Subcutaneous adipose tissue (tissue), 4 donors: ENCODE results near the gene RSBN1. TPM values are rescaled to one million over a fixed set of nuclear protein-coding genes. Genes with fewer than 3 reads are reported as not detected.

Source experiments
- total RNA-seq, 4 donors: library from RNA; depleted of rRNA; stranded (reverse); fragments of >200 nt; gene quantifications; one replicate each; pipeline ENCODE4 v1.1.0, GENCODE V29; 2016
- TF ChIP-seq, protein P1 (sequence below): fragments of 450-650 bp; IDR thresholded peaks from one replicate; pipeline ENCODE4 v1.5.1; 2016; ENCODE audit warnings: low read depth, mild to moderate bottlenecking, control low read depth, antibody characterized with exemption, moderate library complexity

RSBN1 gene
- total RNA-seq, 4 donors from 2014 or later, result 19.8 to 29.3 (median 21.4) TPM

DNA sequence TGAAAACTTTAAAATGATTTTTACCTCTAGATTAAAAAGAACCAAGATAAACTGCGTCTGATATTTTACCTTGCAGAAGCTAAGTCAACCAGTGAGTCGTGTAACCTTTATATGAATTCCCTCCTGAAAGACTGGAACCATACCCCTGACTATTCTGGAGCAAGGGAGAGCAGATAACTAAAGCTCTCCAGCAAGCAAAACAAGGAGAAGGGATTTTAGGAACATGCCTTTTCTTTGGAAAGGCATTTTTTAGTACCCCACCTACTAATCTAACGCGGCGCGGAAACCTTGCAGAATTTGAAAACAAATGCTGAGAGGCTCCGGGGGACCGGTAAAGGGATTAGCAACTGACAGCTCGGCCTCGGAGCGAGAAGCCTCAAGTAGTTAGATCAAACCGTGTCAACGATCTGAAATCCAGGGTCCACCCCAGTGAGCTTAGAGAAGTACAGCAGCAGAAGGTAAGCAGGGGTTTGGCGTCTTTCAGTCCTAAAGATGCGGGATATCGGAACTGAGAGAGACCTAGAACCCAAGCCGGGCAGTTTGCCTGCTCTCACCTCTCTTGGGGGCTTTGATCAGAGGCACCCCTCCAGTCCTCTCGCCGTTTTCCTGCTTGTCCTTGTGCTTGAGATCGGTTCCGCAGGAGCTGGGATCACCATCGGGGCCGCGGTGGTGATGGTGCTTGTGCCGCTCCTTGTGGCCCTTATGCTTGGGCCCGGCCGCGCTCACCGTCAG is 954 bp downstream of the RSBN1 start:
- TF ChIP-seq, protein P1, sequence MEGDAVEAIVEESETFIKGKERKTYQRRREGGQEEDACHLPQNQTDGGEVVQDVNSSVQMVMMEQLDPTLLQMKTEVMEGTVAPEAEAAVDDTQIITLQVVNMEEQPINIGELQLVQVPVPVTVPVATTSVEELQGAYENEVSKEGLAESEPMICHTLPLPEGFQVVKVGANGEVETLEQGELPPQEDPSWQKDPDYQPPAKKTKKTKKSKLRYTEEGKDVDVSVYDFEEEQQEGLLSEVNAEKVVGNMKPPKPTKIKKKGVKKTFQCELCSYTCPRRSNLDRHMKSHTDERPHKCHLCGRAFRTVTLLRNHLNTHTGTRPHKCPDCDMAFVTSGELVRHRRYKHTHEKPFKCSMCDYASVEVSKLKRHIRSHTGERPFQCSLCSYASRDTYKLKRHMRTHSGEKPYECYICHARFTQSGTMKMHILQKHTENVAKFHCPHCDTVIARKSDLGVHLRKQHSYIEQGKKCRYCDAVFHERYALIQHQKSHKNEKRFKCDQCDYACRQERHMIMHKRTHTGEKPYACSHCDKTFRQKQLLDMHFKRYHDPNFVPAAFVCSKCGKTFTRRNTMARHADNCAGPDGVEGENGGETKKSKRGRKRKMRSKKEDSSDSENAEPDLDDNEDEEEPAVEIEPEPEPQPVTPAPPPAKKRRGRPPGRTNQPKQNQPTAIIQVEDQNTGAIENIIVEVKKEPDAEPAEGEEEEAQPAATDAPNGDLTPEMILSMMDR, result no peak

DNA sequence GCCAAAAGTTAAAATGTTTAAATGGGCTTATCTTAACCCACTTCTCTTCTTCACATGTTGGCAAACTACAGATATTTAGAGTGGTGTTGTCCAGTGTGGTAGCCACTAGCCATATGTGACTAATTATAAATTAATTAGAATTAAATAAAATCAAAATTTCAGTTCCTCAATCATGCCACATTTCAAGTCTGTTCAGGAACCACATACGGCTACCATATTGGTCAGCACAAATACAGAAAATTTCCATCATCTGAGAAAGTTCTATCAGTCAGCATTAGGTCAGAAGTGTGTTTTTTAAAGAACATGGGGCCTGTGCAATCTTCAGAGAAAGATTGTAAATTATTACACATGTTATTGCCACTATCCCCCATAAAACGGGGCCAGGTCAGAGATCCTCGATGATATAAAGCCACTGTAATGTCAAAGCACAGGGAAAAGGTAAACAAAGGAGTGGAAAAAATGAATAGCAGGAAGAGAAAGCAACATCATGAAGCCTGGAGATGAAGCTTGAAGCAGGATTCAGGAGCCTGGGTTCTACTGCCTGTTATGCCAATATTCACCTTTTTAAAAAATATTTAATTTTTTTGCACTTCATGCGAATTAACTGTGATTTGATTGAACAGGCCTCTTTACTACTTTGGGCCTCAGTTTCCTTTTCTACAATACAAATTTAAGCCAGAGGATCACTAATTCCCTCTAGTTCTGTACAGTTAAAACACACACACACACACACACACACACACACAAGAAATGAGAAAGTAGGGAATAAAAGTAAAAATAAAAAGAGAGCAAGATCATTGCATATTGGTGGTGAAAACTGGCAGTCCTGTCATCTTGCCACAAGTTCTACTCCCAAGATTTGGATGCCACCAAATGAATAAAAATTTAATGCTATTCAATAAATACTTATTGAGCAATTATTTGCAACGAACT is 2.3 kb downstream of the RSBN1 start:
- TF ChIP-seq, protein P1, result no peak

GRCh38 chr1:113808450-113809195 is 3.7 kb downstream of the RSBN1 start:
- TF ChIP-seq, protein P1, result no peak

- TF ChIP-seq, protein P1, result no peak
Measured at GRCh38 chr1:113805639-113806038, 6.6 kb downstream of the RSBN1 start.

DNA sequence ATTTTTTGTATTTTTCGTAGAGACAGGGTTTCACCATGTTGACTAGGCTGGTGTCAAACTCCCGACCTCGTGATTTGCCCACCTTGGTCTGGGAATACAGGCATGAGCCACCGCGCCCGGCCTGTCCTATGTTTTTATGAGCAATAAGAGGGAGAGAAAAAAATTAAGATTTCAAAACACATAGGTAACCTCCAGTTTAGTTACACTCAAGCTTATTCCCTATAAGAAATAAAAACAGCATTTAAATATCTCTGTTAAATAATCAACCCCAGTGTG is 7.1 kb downstream of the RSBN1 start:
- TF ChIP-seq, protein P1, result no peak

GRCh38 chr1:113804421-113805255 is 7.6 kb downstream of the RSBN1 start:
- TF ChIP-seq, protein P1, result no peak
